Mesodermal cell (in vitro differentiated cells): ENCODE measurements around the gene ZC3H18.
A peak's percentile ranks its signal among the peaks of the same experiment; 100 is the strongest.

Source experiments
- H3K27ac ChIP-seq: 2 replicates; pipeline ENCODE4 v1.7.0; 2013; ENCODE audit warnings: mild to moderate bottlenecking, low read depth, low read length, moderate library complexity; ENCODE audit not compliant: severe bottlenecking
- H3K36me3 ChIP-seq: 2 replicates; pipeline ENCODE4 v1.7.1; 2013; ENCODE audit warnings: mild to moderate bottlenecking, low read length, moderate library complexity; ENCODE audit not compliant: control insufficient read depth, insufficient read depth
- H3K4me1 ChIP-seq: one replicate; pipeline ENCODE4 v1.7.1; 2013; ENCODE audit warnings: mild to moderate bottlenecking, low read length; ENCODE audit not compliant: insufficient read depth, control insufficient read depth, poor library complexity, severe bottlenecking
- H3K4me3 ChIP-seq: 2 replicates; pipeline ENCODE4 v1.7.0; 2013; ENCODE audit warnings: low read length, control low read depth, mild to moderate bottlenecking; ENCODE audit not compliant: insufficient read depth, poor library complexity, severe bottlenecking; ENCODE audit errors: extremely low read depth
- H3K9me3 ChIP-seq: 2 replicates; pipeline ENCODE4 v1.7.1; 2013; ENCODE audit warnings: mild to moderate bottlenecking, low read length, moderate library complexity; ENCODE audit not compliant: control insufficient read depth
- WGBS, 2 experiments: methylation state at CpG; one replicate each; pipeline ENCODE4 v1.1.5; 2013; ENCODE audit warnings: missing lambda C conversion rate in 2 of 2; ENCODE audit not compliant: insufficient coverage in 2 of 2; 5-methylcytosine and 5-hydroxymethylcytosine counted together

Gene ZC3H18

DNA sequence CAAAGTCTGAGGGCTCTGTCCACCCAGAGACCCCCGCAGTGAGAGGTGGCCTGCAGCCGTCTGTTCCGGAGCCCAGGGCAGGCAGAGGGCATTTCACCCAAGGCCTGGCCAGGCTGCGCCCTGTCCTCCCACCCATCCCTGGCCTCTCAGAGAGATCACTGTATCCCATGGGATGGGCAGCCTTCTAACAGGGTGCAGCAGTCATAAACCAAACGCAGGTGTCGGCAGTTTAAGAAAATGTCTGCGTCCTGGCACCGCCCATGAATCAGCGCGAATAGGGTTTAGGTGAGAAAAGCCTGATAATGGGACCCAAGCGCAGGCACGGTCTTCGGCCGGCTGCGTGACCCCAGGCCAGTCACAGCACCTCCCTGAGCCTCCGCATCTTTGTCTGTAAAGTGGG is 75.3 kb downstream of the ZC3H18 start:
- Histone ChIP-seq H3K9me3 (no peaks in the 10 kb centered on the region), H3K27ac (no peak overlapping the region), H3K4me1 (peaks cover 9% of the 10 kb centered on the region), H3K4me3 (no peak overlapping the region), H3K36me3 (peaks cover 9% of the 10 kb centered on the region)
- WGBS, 2 experiments = 96% methylated on average over 15 to 16 of the region's 16 CpGs

DNA sequence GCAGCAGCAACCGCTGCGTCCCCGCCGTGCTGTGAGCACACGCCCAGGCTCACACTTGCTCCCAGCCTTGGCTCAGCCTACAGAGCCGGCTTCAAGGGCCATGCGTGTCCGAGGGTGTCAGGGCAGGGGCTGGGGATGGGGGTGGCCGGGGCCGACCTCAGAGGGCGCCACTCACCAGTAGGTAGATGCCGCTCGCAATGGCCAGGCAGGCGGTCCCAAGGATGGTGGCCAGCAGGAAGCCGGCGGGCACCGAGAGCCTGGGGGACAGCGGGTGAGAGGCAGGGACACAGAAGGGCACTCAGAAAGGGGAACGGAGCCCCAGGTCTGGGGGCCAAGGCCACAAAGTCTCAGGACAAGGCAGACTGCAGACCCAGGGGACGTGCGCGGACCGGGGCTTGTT is 75.7 kb downstream of the ZC3H18 start:
- 89 to 94% methylated on average over 23 of the region's 23 CpGs for WGBS, 2 experiments
- H3K9me3 ChIP-seq = no peaks in the 10 kb centered on the region
- no peak overlapping the region for H3K27ac ChIP-seq
- peaks cover 9% of the 10 kb centered on the region for H3K36me3 ChIP-seq
- no peak overlapping the region for H3K4me3 ChIP-seq
- H3K4me1 ChIP-seq = peaks cover 11% of the 10 kb centered on the region

DNA sequence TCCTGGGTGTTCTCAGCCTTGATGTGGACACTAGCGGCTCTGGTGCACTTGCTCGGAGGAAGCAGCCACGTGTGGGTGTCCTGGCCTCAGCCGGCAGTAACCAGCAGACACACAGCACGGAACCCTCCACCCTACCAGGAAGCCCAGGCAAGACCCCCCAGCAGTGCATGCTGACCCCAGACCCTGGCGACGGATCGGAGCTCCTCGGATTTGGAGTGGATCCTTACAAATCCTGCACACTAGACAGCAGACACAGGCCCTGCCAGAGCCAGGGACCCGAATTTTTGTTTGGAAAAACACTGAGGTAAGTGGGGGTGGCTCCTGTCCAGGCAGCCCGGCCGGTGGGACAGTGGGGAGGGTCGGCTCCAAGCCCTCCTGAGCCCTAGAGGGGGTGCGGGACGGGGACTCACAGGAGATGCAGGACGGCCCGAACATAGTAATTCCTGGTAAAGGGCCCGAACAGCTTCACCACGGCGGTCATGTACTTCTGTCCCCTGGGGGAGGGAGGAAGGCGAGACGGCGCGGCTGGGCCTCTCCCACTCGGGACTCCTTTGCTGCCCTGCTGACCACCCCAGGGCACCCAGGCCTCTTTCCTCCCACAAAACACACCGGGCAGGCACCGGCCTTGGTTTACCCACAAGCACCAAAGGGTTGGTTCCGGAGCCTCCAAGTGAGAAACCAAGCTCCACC is 76.3 kb downstream of the ZC3H18 start:
- 94 to 95% methylated on average over 18 to 23 of the region's 28 CpGs for WGBS, 2 experiments
- Histone ChIP-seq H3K36me3 (peaks cover 9% of the 10 kb centered on the region), H3K4me3 (no peak overlapping the region), H3K4me1 (peaks cover 13% of the 10 kb centered on the region), H3K27ac (no peak overlapping the region), H3K9me3 (no peaks in the 10 kb centered on the region)

DNA sequence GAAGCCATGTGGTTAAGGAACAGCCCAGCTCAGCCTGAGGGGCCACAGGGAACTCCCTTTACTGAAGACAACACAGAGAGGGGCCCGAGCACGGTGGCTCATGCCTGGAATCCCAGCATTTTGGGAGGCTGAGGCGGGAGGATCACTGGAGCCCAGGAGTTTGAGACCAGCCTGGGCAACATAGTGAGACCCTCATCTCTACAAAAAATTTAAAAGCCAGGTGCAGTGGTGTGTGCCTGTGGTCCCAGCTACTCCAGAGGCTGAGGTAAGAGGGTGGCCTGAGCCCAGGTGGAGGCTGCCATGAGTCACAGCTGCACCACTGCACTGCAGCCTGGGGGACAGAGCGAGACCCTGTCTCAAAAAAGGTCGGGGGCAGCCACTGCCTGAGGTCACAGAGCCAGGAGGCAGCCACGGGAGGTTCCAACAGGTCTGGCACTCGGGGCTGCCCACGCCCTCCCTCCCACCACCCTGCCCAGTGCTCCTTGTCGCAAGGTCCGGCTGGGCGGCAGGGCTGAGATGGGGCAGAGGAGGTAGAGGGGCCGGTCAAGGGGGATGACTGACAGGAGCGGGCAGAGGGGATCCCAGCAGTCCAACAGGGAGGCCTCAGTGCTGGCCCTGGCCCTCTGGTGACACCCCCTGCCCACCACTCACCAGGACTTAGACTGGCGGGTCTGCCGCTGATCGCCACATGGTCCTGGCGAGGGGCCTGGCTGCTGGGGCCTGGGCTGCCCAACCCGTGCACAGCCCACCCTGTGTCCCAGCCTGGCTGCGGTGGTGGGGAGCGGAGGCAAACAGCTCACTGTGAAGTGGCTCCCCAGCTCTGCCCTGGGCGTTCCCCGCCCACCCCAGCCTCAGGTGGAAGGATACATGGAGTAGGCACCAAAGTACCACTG is 77.2 kb downstream of the ZC3H18 start:
- Histone ChIP-seq H3K9me3 (no peaks in the 10 kb centered on the region), H3K4me1 (peaks cover 21% of the 10 kb centered on the region), H3K36me3 (peaks cover 18% of the 10 kb centered on the region), H3K27ac (no peak overlapping the region), H3K4me3 (no peak overlapping the region)
- 96 to 97% methylated on average over 11 to 19 of the region's 22 CpGs for WGBS, 2 experiments

DNA sequence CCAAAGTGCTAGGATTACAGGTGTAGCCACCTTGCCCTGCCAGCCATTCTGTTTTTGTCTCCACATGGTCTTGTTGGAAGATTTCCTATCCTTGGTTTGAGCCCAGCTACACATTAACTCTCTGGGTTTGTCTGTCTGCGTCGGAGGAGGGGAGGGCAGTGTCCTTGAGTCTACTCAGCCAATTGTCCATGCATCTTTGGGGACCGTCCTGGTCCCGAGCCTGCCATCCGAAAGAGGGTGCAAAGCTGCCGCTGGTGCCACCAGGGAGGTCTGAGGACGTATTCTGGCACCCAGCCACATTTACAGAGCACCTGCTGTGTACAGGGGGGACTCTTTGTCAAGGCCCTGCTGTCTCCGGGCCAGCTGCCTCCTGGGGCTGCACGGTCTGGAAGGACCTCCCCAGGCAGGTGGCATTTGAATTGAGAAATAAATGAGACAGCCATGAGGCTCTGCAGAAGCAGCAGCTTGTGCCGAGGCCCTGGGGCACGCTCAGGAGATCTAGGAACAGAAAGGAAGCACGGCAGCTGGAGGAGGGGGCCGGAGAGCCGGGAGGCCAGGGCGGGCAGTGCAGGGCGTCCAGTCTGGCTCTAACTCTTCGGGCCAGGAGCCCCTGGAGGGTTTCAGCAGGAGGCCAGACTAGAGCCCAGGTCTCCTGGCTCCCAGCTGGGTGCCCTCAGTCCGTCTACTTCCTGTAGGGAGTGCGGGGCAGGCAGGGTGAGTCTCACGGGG is 79.2 kb downstream of the ZC3H18 start:
- Histone ChIP-seq H3K27ac (no peak overlapping the region), H3K4me1 (peaks cover 26% of the 10 kb centered on the region), H3K4me3 (peak overlapping the region; percentile 63), H3K9me3 (no peaks in the 10 kb centered on the region), H3K36me3 (peaks cover 37% of the 10 kb centered on the region)
- 88 to 91% methylated on average over 15 to 19 of the region's 20 CpGs for WGBS, 2 experiments

DNA sequence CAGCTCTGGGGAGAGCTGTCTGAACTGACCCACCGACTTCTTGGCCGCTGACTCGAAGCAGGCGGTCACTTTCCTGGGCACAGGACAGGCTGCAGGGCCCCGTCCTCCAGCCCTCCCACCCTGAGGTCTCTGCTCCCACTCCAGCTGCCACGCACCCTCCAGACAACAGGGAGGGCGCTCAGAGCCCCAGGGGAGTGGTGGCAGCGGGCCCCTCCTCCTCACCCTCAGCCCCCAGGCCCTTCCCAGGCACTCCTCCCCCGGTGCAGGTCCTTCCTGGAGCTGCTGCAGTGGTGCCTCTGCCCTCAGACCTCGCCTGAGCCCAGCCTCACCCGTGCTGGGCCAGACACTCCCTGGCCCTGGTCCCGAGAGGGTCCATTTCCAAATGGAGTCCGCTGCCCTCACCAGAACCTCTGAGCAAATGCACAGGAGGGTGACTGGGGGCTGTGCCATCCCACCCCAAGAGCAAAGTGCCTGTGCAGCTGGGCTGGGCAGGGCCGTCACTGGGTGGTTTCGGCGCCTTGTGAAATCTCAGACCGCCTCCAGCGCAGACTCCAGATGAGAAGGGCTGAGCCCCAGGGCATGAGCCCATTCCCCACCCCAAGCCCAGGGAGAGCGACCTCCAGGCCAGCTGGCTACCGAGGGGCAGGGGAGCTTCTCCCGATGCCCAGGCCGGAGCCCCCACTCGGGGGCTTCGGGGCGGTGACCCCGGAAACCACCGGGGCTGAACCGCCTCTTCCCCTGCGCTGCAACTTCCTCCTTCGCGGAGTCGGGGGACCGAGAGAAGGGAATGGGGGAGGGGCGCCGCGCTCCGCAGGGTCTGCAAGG is 79.9 kb downstream of the ZC3H18 start:
- peak overlapping the region; percentile 63 for H3K4me3 ChIP-seq
- no peaks in the 10 kb centered on the region for H3K9me3 ChIP-seq
- WGBS, 2 experiments = 24 to 32% methylated on average over 25 to 33 of the region's 37 CpGs
- H3K36me3 ChIP-seq = peaks cover 42% of the 10 kb centered on the region
- H3K27ac ChIP-seq = peak overlapping the region; percentile 60
- peaks cover 26% of the 10 kb centered on the region for H3K4me1 ChIP-seq

DNA sequence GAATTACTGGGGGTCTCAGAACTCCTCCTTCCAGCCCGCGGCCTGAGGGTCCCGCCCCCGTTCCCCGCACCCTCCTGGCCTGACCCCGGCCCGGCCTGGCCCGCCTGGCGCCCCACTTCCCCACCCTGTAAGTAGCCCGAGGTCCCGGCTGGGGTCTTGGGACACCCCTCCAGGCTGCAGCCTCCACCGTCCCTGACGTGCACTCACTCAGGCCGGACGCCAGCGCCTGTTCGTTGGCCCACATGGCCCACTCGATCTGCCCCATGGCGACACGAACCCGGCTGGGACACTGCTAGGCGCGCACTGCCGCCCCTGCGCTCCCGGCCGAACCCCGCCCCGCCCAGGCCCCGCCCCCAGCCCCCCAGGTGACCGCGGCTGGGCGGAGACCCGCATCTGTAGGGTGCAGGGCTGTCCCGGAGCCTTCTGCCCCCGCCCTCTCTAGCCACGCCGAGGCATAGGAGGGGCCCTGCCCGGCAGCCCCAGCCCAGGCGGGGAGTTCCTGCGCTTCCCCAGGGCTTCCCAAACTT is 80.6 kb downstream of the ZC3H18 start, which contains the start of gene CYBA:
Gene CYBA, minus strand, starts transcription at position 305 of the 527 bp plus-strand sequence. Its CDS starts 40 bp downstream, at position 265.
- WGBS, 2 experiments = 0 to 3% methylated on average over 23 to 34 of the region's 41 CpGs
- Histone ChIP-seq H3K36me3 (peaks cover 49% of the 10 kb centered on the region), H3K27ac (peak within 1 kb of the TSS; percentile 60), H3K4me3 (peak within 1 kb of the TSS; percentile 63), H3K4me1 (peaks cover 26% of the 10 kb centered on the region), H3K9me3 (no peaks in the 10 kb centered on the region)

DNA sequence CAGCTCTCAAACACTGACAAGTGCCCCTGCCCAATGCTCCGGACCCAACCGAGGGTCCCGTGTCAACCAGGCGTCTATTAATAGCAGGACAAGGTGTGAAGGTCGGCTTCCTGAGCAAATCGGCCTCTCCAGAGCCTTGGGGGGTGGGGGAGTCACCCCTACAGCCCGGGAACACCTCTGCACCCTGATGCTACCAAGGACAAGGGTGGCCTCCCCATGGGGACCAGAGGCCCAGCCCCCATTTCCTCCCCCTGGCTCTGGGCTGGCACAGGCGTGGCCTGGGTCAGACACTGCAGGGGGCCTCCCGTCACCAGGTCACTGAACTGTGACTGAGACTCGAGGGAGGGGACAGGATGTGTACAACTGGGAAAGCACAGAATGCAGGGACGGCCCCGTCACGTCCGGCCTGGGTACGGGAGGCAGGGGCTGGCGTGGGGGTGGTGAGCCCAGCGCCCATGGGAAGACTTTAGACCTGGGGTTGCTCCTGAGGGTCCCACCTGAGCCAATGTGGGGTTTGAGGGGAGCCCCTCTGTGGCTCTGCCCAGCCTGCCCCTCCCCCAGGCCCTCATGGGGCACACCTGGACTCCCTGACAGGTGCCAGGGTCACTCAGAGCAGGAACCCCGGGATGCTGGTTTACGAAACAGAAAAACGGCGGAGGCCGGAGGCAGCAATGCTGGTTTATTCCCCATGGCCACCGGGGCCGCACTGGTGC is 81.2 kb downstream of the ZC3H18 start:
- Histone ChIP-seq H3K27ac (peak overlapping the region; percentile 60), H3K4me3 (peak overlapping the region; percentile 63), H3K4me1 (peaks cover 26% of the 10 kb centered on the region), H3K9me3 (no peaks in the 10 kb centered on the region), H3K36me3 (peaks cover 55% of the 10 kb centered on the region)
- 48 to 66% methylated on average over 16 to 22 of the region's 24 CpGs for whole genome bisulfite sequencing, 2 experiments

DNA sequence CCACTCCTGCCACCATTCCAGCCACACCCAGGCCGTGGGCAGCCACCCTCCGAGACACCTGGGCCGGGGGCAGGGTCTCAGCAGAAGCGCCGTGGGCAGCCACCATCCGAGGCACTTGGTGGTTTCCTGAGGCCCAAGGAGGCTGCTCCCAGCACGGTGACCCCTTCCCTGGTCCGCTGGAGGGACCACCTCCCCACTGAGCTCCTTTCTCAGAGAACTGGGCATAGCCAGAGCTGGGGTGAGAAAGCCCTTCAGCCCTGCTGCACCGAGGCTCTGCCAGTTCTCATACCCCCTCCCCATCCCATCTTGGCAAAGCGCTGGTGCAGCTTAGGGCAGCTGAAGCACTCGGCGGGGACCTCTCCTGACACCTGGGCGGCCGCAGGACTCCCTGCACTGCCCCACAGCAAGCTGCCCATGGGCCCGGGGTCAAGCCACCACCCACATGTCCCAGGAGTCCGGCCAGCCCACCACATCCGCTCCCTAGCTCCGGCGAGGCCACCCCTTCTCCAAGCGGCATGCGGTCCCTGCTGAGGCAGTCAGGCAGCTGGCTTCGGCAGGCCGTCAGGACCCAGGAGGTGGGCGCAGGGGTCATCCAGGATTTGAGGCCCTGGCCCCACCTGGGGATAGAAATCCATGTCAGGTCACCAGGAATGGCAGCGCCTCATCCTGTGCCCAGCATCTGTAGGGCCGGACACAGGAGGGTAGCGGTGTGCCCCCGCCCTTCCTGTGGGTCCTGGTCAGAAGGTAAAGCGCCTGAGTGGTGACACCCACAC is 82.0 kb downstream of the ZC3H18 start:
- Histone ChIP-seq H3K4me1 (peaks cover 26% of the 10 kb centered on the region), H3K9me3 (no peaks in the 10 kb centered on the region), H3K27ac (peak overlapping the region; percentile 52), H3K4me3 (no peak overlapping the region), H3K36me3 (peaks cover 63% of the 10 kb centered on the region)
- 93% methylated on average over 28 to 29 of the region's 29 CpGs for WGBS, 2 experiments
